NCI-H2196 (cell line): ENCODE data around the gene UGGT2.
A peak's percentile ranks its signal among the peaks of the same experiment; 100 is the strongest.
"Not testable (repeated sequence)": the region's sequence is repeated elsewhere in the genome, so short reads cannot be mapped to it uniquely, and the experiment has no call there.

Experiments
- DNase-seq: peaks from one replicate; lab custom pipeline; 2025; ENCODE audit not compliant: unreplicated experiment; lab: John Stamatoyannopoulos, UW

The UGGT2 gene

DNA sequence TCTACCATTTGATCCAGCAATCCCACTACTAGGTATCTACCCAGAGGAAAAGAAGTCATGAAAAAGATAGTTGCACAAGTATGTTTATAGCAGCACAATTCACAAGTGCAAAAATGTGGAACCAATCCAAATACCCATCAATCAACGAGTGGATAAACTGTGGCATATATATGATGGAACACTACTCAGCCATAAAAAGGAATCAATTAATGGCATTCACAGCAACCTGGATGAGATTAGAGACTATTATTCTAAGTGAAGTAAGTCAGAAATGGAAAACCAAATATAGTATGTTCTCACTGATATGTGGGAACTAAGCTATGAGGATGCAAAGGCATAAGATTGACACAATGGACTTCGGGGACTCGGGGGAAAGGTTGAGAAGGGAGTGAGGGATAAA is 1.3 kb downstream of the UGGT2 start:
- DNase-seq, result not testable (repeated sequence)

GRCh38 chr13:96051491-96051890 is 1.7 kb downstream of the UGGT2 start:
- DNase-seq, result not testable (repeated sequence)

GRCh38 chr13:96050955-96051354 is 2.2 kb downstream of the UGGT2 start:
- not testable (repeated sequence) for DNase-seq

- DNase-seq, result not testable (repeated sequence)
These were observed 6.6 kb downstream of the UGGT2 start for GRCh38 chr13:96046449-96047126.

GRCh38 chr13:96044238-96044637 is 9.0 kb downstream of the UGGT2 start:
- DNase-seq, result no peak

DNA sequence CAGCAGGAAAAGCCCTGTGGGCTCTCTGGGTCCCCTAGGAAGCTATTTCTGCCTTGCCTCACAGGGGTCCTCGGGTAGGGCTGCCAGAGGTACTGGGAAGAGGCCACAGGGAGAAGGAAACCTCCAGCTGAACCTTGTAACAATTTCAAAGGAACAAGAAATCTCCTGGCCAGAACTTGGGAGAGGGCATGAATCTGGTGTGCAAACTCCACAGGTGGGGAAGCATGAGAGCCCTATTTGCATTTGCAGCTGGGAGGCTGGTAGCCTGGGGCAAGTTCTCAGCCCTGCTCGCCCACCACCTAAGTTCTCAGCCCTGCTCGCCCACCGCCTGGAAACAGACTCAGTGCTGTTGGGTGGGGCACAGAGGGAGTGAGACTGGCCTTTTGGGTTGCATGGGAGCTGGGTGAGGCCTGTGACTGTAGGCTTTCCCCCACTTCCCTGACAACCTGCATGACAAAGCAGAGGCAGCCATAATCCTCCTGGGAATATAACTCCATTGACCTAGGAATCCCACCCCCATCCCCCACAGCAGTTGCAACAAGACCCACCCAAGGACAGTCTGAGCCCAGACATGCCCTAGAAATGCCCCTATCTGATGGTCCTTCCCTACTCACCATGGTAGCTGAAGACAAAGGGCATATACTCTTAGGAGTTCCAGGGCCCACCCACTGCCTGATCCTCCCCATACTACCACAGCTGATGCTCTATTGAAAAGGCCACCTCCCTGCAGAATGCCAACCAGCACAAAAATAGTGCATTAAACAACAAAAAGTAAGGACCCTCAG is 11.7 kb downstream of the UGGT2 start:
- DNase-seq, result no peak

DNA sequence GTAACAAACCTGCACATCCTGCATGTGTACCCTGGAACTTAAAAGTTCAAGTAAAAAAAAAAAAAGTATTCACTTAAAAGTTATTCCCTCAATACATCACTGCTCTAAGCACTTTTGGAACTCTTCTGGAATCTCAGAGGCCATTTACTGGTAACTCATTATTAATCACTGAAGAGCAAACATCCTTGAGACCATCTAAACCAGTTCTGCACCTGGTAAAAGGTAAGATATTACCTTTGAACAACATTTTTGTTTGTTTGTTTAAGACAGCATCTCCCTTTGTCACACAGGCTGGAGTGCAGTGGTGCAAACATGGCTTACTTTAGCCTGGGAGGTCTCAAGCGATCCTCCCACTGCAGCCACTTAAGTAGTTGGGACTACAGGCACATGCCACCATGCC is 16.7 kb downstream of the UGGT2 start:
- DNase-seq, result no peak

DNA sequence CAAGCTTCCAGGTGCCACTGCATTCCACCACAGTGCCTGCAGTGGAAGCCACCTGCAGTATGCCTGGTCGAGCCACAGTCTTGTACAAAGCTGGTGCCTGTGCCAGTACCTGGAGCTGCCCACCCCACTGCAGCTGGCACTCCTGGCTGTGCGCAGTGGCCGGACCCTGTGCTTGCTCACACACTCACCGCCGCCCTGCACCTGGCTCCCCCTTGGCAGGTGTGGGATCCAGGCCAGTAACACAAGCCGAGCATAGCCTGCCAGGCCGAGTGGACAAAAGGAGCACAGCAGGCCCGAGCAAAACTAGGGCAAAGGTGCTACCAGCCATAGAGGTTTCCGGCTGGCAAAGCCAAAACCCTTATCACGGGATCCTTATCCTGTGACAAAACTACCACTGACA is 18.5 kb downstream of the UGGT2 start:
- no peak for DNase-seq

- DNase-seq, result no peak
These were observed 19.8 kb downstream of the UGGT2 start for GRCh38 chr13:96033220-96034015.

GRCh38 chr13:96032717-96033116 is 20.5 kb downstream of the UGGT2 start:
- no peak for DNase-seq

DNA sequence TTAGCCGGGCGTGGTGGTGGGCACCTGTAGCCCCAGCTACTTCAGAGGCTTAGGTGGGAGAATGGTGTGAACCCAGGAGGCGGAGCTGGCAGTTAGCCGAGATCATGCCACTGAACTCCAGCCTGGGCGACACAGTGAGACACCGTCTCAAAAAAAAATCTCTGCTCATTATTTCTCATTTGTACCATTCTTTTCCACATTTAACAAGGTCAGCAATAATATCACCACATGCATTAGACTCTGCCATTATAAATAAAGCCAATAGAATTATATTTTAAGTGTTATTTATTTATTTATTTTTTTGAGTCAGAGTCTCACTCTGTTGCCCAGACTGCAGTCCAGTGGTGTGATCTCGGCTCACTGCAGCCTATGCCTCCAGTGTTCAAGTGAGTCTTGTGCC is 24.2 kb downstream of the UGGT2 start:
- DNase-seq, result no peak

DNA sequence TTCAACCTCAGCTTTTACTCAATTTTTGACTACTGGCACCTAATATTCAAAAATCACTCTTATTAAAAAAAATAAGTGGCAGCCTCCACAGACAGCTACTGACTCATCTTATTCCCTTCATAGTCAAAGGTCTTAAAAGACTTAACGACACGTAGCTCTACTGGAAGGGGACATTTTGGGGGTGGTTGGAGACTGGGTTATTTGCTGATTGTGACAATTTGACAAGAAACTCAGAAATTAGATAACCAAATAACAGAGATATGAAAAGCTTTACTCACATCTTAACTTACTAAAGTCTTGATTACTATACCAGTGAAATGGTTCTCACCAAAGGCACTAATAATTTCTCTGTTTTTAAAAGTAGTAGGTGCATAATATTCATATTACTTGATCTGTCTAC is 25.7 kb downstream of the UGGT2 start:
- DNase-seq, result no peak

DNA sequence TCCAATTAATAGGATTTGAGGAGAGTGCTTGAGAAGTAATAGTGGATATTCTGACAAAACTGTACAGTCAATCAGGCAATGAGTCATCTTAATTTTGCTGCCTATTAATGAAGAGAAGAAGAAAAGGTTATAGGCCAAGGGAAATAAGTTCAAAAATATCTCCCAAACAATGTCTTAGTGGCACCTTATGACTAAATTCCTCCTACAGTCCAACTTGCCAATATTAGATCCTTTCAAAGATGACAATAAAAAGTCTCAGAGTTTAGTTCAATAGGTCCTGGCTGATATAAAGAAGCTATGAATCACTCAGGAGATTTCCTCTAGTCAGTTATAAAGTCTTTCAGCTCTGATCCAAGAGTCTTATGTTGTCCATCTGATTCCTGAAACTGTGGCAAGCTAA is 27.9 kb downstream of the UGGT2 start:
- DNase-seq, result no peak

DNA sequence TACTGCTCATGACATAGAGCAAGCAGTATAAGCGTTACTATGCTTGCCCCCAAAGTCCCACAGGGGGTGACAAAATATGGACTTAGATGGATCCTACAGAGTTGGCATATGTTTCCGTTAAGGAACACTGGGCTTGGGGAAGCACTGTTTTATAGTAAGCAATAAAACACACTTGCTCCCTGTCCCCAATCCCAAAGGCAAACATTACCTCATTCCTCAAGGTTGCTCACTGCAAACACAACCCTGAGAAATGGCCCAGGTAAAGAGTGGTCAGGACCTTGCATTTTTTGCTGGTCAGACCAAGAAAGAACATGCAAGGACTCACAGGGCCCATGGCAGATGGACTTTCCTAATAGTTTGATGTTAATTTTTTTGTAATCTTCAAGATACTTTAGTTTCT is 32.3 kb downstream of the UGGT2 start:
- no peak for DNase-seq

DNA sequence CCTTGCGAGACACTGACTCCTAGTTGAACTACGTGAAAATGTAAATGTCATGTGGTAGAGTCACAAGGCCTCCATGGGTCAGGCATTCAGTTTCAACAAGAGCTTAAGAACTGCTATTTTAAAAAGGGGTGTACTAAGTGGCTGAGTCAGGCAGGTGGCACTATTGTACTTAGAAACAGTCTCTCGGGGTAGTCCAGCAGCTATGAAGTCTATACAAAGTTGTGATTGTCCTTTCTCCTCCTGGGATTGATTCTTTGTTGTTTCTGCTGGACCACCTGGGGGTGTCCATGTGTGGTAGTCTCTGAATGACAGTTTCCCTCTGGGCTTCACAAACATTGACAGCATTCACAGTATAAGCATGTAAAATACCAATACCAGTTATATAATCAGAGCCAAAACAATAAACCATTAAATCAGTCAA is 33.0 kb downstream of the UGGT2 start:
- DNase-seq, result peak; percentile 20

DNA sequence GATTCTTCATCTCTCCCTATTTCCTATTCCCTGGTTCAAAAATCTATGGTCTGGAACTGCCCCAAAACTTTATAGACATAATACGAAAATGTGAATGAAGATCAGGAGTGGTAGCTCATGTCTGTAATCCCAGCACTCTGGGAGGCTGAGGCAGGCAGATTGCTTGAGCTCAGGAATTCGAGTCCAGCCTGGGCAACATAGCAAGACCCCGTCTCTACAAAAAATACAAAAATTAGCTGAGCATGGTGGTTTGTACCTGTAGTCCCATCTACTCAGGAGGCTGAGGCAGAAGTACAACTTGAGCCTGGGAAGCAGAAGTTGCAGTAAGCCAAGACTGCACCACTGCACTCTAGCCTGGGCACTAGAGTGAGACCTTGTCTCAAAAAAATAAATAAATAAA is 35.1 kb downstream of the UGGT2 start:
- no peak for DNase-seq

DNA sequence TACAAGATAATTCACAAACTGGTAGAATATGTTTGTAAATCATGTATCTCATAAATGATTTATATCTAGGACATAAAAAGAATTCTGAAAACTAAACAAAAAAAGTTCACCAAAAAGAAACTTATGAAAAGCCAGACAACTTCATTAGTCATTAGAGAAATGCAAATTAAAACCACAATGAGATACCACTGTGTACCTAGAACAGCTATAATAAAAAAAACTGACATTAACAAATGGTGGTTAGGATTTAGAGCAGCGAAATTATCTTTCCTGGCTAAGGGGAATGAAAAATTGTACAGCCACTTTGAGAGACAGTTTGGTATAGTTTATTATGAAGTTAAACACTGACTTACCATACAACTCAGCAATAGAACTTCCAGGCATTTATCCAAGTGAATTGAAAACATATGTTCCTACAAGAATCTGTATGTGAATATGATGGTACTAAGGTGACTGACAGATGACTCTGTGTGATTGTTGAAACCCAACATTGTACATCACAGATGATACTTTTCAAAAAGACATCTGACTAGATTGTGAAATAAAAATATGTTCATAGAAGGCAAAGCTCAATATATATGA is 41.8 kb downstream of the UGGT2 start:
- no peak for DNase-seq

GRCh38 chr13:96003304-96003703 is 49.9 kb downstream of the UGGT2 start:
- no peak for DNase-seq

- DNase-seq, result no peak
These were observed 50.7 kb downstream of the UGGT2 start for GRCh38 chr13:96002322-96003131.

DNA sequence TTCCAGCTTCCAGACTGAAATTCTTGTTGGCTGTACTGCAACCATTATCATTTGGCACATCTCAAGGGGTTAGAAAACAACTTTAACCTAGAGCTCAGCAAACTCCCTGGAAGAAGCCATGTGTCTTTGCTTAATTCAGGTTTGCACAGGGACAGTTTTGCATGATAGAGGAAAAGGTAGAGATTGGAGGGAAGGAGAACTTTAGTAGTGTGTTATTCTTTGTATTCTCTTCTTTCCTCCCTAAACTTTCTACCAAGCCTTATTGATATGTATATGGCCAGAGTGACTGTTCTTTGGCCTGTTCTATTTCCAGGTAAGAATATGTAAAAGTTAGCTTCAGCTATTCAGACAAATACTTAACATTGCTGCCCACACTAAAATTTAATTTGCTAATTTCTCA is 53.1 kb downstream of the UGGT2 start:
- DNase-seq, result no peak

DNA sequence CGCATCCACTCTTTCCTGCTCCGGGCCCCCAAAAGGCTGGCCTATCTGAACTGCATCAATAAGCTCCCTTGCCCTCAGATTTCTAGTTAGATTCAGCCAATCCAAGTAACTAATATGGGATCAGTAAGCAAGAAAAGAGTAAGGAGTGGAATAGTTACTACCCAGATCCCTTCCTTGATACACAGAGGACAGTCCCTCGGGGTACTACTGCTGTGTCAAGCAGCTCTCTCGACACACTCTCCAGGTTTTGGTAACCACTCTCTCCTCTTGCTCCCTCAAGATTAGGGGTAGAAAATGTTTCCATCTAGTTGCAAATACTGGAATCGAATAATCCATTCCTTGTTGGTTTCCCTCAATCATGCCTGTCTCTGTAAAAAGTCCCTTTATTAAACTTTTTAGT is 65.4 kb downstream of the UGGT2 start:
- DNase-seq, result no peak
